ENCODE measurements around the gene CALM3.
A peak's percentile ranks its signal among the peaks of the same experiment; 100 is the strongest.

Gene CALM3

GRCh38 chr19:46586294-46586693 lies 14.8 kb upstream of the CALM3 start:
- Mint-ChIP-seq H3K27ac (no peak overlapping the region), H3K36me3 (no peaks in the 10 kb centered on the region), H3K9me3 (no peaks in the 10 kb centered on the region), H3K4me1 (no peaks in the 10 kb centered on the region), H3K4me3 (no peak overlapping the region)
- DNase-seq (ENCODE audit: low spot score in 2 of 2) (no peak), ATAC-seq (no peak)

DNA sequence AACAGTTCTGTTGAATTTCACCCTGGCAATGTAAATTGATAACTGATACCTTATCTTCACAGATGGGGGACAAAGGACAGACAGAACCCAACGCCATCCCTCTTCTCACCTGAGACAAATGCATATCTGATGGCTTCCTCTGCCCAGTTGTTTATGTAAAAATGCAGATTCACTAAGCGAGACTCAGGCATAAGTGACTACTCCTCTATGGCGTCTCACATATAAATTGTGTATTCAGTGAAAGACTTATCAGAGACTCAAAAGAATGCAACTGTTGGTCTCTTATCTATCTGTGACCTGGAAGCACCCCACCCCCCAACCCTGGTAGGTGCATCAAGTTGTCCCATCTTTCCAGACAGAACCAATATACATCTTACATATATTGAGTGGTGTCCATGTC lies 13.3 kb upstream of the CALM3 start:
- Mint-ChIP-seq H3K4me3 (no peak overlapping the region), H3K36me3 (no peaks in the 10 kb centered on the region), H3K4me1 (no peaks in the 10 kb centered on the region), H3K27ac (no peak overlapping the region), H3K9me3 (no peaks in the 10 kb centered on the region)
- DNase-seq (ENCODE audit: low spot score in 2 of 2) (no peak), ATAC-seq (no peak)

DNA sequence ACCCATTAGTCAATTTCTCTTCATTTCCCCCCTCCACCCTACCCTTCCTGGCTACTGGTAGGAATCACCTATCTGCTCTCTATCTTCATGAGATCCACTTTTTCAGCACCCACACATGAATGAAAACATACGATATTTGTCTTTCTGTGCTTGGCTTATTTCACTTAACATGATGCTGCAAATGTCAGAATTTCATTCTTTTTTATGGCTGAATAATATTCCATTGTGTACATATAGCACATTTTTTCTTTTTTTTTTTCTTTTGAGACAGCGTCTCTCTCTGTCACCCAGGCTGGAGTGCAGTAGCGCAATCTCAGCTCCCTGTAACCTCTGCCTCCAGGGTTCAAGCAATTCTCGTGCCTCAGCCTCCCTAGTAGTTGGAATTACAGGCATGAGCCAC lies 9.9 kb upstream of the CALM3 start:
- H3K4me3 Mint-ChIP-seq: no peak overlapping the region
- ATAC-seq: no peak
- no peak overlapping the region for H3K27ac Mint-ChIP-seq
- DNase-seq (ENCODE audit: low spot score in 2 of 2): no peak
- H3K4me1 Mint-ChIP-seq: no peaks in the 10 kb centered on the region
- no peaks in the 10 kb centered on the region for H3K9me3 Mint-ChIP-seq
- no peaks in the 10 kb centered on the region for H3K36me3 Mint-ChIP-seq

- Mint-ChIP-seq H3K27ac (no peak overlapping the region), H3K36me3 (no peaks in the 10 kb centered on the region), H3K9me3 (no peaks in the 10 kb centered on the region), H3K4me1 (no peaks in the 10 kb centered on the region), H3K4me3 (no peak overlapping the region)
- ATAC-seq: no peak
- no peak for DNase-seq (ENCODE audit: low spot score in 2 of 2)
These were observed 9.3 kb upstream of the CALM3 start for GRCh38 chr19:46591870-46592269.

DNA sequence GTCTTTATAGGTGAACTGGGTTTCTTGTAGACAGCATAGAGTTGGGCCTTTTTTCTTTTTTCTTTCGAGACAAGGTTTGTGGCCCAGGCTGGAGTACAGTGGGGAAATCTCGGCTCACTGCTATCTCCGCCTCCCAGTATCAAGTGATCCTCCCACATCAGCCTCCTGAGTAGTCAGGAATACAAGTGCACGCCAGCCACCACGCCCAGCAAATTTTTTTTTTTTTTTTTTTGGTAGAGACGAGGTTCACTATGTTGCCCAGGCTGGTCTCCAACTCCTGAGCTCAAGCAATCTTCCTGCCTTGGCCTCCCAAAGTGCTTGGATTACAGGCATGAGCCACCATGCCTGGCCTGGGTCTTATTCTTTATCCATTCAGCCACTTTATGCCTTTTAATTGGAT lies 5.1 kb upstream of the CALM3 start:
- Mint-ChIP-seq H3K4me3 (no peak overlapping the region), H3K36me3 (peaks cover 6% of the 10 kb centered on the region), H3K27ac (no peak overlapping the region), H3K4me1 (peaks cover 10% of the 10 kb centered on the region), H3K9me3 (peaks cover 7% of the 10 kb centered on the region)
- ATAC-seq (no peak), DNase-seq (ENCODE audit: low spot score in 2 of 2) (no peak)

GRCh38 chr19:46598372-46598917 lies 2.7 kb upstream of the CALM3 start:
- Mint-ChIP-seq H3K9me3 (peaks cover 7% of the 10 kb centered on the region), H3K27ac (no peak overlapping the region), H3K4me1 (peaks cover 27% of the 10 kb centered on the region), H3K4me3 (no peak overlapping the region), H3K36me3 (peaks cover 28% of the 10 kb centered on the region)
- DNase-seq (ENCODE audit: low spot score in 2 of 2) (no peak), ATAC-seq (no peak)

- Mint-ChIP-seq H3K36me3 (peaks cover 30% of the 10 kb centered on the region), H3K27ac (peak overlapping the region; percentile 100), H3K9me3 (peaks cover 7% of the 10 kb centered on the region), H3K4me1 (peaks cover 41% of the 10 kb centered on the region), H3K4me3 (peak overlapping the region; percentile 91)
- ATAC-seq: no peak
- no peak for DNase-seq (ENCODE audit: low spot score in 2 of 2)
These were observed 1.3 kb upstream of the CALM3 start for GRCh38 chr19:46599716-46600373.

GRCh38 chr19:46600384-46601317 lies 479 bp upstream of the CALM3 start:
- Mint-ChIP-seq H3K36me3 (peaks cover 38% of the 10 kb centered on the region), H3K27ac (peak overlapping the region; percentile 100), H3K4me3 (peak overlapping the region; percentile 91), H3K4me1 (peaks cover 45% of the 10 kb centered on the region), H3K9me3 (peaks cover 7% of the 10 kb centered on the region)
- ATAC-seq (peak; percentile 93), DNase-seq (ENCODE audit: low spot score in 2 of 2) (peak; percentile 99 to 100)

GRCh38 chr19:46602392-46603194 lies 1.5 kb downstream of the CALM3 start:
- Mint-ChIP-seq H3K27ac (peak overlapping the region; percentile 100), H3K4me1 (peaks cover 48% of the 10 kb centered on the region), H3K4me3 (peak overlapping the region; percentile 91), H3K9me3 (peaks cover 7% of the 10 kb centered on the region), H3K36me3 (peaks cover 57% of the 10 kb centered on the region)
- peak; percentile 45 for ATAC-seq
- DNase-seq (ENCODE audit: low spot score in 2 of 2): peak in 1 of 2 donors; percentile 71

DNA sequence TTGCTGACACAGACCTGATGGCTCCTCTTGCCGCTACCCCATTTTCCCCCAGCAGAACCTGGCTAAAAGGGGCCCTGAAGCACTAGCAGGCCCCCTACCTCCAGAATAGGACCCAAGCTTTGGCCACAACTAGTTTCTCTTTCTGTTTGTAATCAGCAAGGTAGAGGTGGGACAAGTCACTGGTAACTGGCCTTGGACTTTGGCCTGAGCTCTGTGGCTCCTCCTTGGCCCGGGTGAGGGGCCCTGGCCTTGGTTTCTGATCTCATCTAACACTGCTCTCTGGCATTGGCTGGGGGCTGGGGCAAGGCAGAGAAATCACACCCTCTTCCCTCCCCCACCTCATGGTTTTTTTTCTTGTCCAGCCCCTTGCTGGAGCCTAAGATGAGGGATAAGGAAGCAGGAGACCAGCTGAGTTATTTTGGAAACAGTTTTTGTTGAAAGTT lies 2.1 kb downstream of the CALM3 start:
- Mint-ChIP-seq H3K27ac (peak overlapping the region; percentile 100), H3K4me3 (peak overlapping the region; percentile 91), H3K9me3 (peaks cover 6% of the 10 kb centered on the region), H3K36me3 (peaks cover 64% of the 10 kb centered on the region), H3K4me1 (peaks cover 55% of the 10 kb centered on the region)
- DNase-seq (ENCODE audit: low spot score in 2 of 2) (no peak), ATAC-seq (no peak)

- H3K9me3 Mint-ChIP-seq: peaks cover under 1% of the 10 kb centered on the region
- DNase-seq (ENCODE audit: low spot score in 2 of 2) (no peak), ATAC-seq (no peak)
- H3K4me1 Mint-ChIP-seq: peaks cover 56% of the 10 kb centered on the region
- peaks cover 69% of the 10 kb centered on the region for H3K36me3 Mint-ChIP-seq
- H3K27ac Mint-ChIP-seq: peak overlapping the region; percentile 100
- H3K4me3 Mint-ChIP-seq: peak overlapping the region; percentile 91
These were observed 2.7 kb downstream of the CALM3 start for GRCh38 chr19:46603752-46604231.

DNA sequence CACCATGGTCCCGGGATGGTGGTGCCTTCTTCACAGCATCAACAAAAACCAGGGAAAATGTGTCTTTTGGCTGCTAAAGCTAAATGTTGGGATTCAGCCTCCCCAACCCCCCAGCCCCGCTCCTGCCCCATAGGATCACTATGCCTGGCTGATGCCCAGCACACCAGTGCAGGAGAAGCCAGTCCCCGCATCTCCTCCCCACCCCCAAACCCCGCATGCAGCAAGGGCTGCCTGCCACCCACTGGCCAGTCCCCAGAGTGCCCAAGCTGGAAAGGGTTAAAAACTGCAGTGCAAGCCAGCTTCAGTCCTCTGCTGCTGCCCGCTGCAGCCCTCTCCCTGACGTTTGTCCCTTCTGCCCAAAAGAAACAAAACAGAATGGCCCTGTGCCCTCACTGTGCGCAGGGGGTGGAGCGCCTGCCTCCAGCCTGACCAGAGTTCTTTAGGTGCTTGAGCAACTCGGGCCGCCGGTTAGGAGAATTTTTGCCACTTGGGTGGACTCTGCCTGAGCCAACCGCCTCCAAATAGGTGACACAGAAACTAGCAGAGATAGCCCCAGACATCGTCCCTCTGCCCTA lies 3.7 kb downstream of the CALM3 start:
- peaks cover 80% of the 10 kb centered on the region for H3K36me3 Mint-ChIP-seq
- no peak overlapping the region for H3K27ac Mint-ChIP-seq
- no peak overlapping the region for H3K4me3 Mint-ChIP-seq
- DNase-seq (ENCODE audit: low spot score in 2 of 2) (no peak), ATAC-seq (no peak)
- H3K9me3 Mint-ChIP-seq: no peaks in the 10 kb centered on the region
- H3K4me1 Mint-ChIP-seq: peaks cover 65% of the 10 kb centered on the region

- Mint-ChIP-seq H3K9me3 (no peaks in the 10 kb centered on the region), H3K36me3 (peaks cover 85% of the 10 kb centered on the region), H3K27ac (no peak overlapping the region), H3K4me1 (peaks cover 65% of the 10 kb centered on the region), H3K4me3 (no peak overlapping the region)
- ATAC-seq (no peak), DNase-seq (ENCODE audit: low spot score in 2 of 2) (no peak)
These were observed 4.3 kb downstream of the CALM3 start for GRCh38 chr19:46605356-46605821.

GRCh38 chr19:46606019-46606418 lies 4.9 kb downstream of the CALM3 start:
- Mint-ChIP-seq H3K9me3 (no peaks in the 10 kb centered on the region), H3K4me1 (peaks cover 68% of the 10 kb centered on the region), H3K27ac (peak overlapping the region; percentile 15), H3K36me3 (peaks cover 86% of the 10 kb centered on the region), H3K4me3 (no peak overlapping the region)
- no peak for ATAC-seq
- no peak for DNase-seq (ENCODE audit: low spot score in 2 of 2)
